ENCODE results near the gene MPHOSPH6.

The MPHOSPH6 gene

GRCh38 chr16:82176204-82176603 is 6.2 kb upstream of the MPHOSPH6 start:
- TF ChIP-seq TCF12 (IDR thresholded peaks at IDR 0.05; ENCODE audit: low read depth): no peak
- no peak for TF ChIP-seq YY1 (IDR thresholded peaks at IDR 0.05; ENCODE audit: low read depth)
- TF ChIP-seq, protein P1, sequence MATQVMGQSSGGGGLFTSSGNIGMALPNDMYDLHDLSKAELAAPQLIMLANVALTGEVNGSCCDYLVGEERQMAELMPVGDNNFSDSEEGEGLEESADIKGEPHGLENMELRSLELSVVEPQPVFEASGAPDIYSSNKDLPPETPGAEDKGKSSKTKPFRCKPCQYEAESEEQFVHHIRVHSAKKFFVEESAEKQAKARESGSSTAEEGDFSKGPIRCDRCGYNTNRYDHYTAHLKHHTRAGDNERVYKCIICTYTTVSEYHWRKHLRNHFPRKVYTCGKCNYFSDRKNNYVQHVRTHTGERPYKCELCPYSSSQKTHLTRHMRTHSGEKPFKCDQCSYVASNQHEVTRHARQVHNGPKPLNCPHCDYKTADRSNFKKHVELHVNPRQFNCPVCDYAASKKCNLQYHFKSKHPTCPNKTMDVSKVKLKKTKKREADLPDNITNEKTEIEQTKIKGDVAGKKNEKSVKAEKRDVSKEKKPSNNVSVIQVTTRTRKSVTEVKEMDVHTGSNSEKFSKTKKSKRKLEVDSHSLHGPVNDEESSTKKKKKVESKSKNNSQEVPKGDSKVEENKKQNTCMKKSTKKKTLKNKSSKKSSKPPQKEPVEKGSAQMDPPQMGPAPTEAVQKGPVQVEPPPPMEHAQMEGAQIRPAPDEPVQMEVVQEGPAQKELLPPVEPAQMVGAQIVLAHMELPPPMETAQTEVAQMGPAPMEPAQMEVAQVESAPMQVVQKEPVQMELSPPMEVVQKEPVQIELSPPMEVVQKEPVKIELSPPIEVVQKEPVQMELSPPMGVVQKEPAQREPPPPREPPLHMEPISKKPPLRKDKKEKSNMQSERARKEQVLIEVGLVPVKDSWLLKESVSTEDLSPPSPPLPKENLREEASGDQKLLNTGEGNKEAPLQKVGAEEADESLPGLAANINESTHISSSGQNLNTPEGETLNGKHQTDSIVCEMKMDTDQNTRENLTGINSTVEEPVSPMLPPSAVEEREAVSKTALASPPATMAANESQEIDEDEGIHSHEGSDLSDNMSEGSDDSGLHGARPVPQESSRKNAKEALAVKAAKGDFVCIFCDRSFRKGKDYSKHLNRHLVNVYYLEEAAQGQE (IDR thresholded peaks at IDR 0.05; ENCODE audit: low read depth): no peak
- no peak for TF ChIP-seq EGR1 (IDR thresholded peaks at IDR 0.05)
- TF ChIP-seq USF1 (IDR thresholded peaks at IDR 0.05): no peak
- TF ChIP-seq, protein P2, sequence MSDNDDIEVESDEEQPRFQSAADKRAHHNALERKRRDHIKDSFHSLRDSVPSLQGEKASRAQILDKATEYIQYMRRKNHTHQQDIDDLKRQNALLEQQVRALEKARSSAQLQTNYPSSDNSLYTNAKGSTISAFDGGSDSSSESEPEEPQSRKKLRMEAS (IDR thresholded peaks at IDR 0.05): no peak
- TF ChIP-seq FOXM1 (IDR thresholded peaks at IDR 0.05; ENCODE audit: borderline replicate concordance, low read depth): no peak
- TF ChIP-seq TAF1 (IDR thresholded peaks at IDR 0.05; ENCODE audit: low read depth): no peak
- TF ChIP-seq RAD21 (IDR thresholded peaks at IDR 0.05; ENCODE audit: low read depth): no peak
- no peak for TF ChIP-seq EP300 (IDR thresholded peaks at IDR 0.05; ENCODE audit: borderline replicate concordance)
- TF ChIP-seq TEAD4 (IDR thresholded peaks at IDR 0.05): no peak
- no peak for TF ChIP-seq CEBPB (IDR thresholded peaks at IDR 0.05)

DNA sequence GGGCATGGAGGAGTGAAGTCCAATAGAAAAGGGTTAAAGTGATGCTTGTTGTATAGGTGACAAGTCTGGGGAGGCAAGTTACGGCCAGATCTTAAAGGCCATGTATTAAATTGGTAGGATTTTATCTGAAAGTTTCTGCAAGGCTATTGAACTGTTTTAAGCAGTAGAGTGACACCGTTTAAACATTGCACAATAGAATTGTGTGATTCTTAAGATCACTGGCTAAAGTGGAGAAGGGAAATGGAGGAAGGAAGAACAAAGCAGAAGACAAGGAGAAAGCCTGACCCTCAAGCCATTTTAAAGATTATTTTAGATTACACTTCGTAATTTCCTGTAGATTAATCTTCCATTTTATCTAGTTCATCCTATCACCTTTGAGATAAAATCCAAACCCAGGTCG is 5.6 kb upstream of the MPHOSPH6 start:
- no peak for TF ChIP-seq TCF12 (IDR thresholded peaks at IDR 0.05; ENCODE audit: low read depth)
- no peak for TF ChIP-seq USF1 (IDR thresholded peaks at IDR 0.05)
- no peak for TF ChIP-seq CREB1 (IDR thresholded peaks at IDR 0.05; ENCODE audit: low read depth)
- TF ChIP-seq, protein P1 (IDR thresholded peaks at IDR 0.05; ENCODE audit: low read depth): no peak
- no peak for TF ChIP-seq ZBTB7A (IDR thresholded peaks at IDR 0.05; ENCODE audit: low read depth)
- TF ChIP-seq, protein P2 (IDR thresholded peaks at IDR 0.05): no peak
- TF ChIP-seq TAF1 (IDR thresholded peaks at IDR 0.05; ENCODE audit: low read depth): no peak
- TF ChIP-seq CEBPB (IDR thresholded peaks at IDR 0.05): no peak
- TF ChIP-seq EGR1 (IDR thresholded peaks at IDR 0.05): no peak
- TF ChIP-seq YY1 (IDR thresholded peaks at IDR 0.05; ENCODE audit: low read depth): no peak
- no peak for TF ChIP-seq TEAD4 (IDR thresholded peaks at IDR 0.05)
- TF ChIP-seq NFIC (IDR thresholded peaks at IDR 0.05): no peak
- TF ChIP-seq FOXM1 (IDR thresholded peaks at IDR 0.05; ENCODE audit: borderline replicate concordance, low read depth): no peak
- no peak for TF ChIP-seq RAD21 (IDR thresholded peaks at IDR 0.05; ENCODE audit: low read depth)
- no peak for TF ChIP-seq EP300 (IDR thresholded peaks at IDR 0.05; ENCODE audit: borderline replicate concordance)

DNA sequence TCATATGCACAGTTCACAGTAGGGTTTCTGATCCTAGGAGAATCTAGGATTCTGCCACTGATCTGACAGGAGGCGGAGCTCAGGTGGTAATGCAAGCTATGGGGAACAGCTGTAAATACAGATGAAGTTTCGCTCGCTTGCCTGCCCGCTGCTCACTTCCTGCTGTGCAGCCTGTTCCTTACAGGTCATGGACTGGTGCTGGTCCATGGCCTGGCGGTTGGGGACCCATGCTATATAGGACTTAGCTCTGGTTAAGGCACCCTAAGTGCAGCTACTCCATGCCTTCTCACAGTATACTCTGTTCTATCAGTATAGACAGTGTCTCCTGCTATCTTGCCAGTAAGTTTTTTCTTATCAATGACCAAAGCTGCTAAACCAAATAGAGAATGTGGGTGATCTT is 2.4 kb downstream of the MPHOSPH6 start:
- TF ChIP-seq, protein P2 (IDR thresholded peaks at IDR 0.05): no peak
- TF ChIP-seq, protein P1 (IDR thresholded peaks at IDR 0.05; ENCODE audit: low read depth): no peak
- TF ChIP-seq USF1 (IDR thresholded peaks at IDR 0.05): no peak

GRCh38 chr16:82160226-82160625 is 9.8 kb downstream of the MPHOSPH6 start:
- TF ChIP-seq NFIC (IDR thresholded peaks at IDR 0.05) (no peak), RAD21 (IDR thresholded peaks at IDR 0.05; ENCODE audit: low read depth) (no peak)

DNA sequence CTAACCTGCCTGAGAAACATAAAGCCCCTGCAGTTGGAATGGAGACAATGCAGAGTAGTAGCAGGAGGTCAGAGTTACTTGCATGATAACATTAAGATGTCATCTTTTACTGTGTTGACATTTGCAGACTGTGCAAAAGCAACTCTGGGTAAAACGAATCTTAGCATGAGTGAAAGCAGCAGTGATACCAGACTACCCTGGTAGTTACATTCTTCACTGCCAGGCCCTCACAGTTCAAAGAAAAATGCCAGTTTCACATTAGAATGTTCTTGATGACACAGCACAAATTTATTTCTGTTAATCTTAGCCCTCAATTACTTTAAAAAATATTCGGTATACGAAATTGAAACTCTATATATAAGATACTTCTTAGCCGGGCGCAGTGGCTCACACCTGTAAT is 12.2 kb downstream of the MPHOSPH6 start:
- TF ChIP-seq TCF12 (IDR thresholded peaks at IDR 0.05; ENCODE audit: low read depth): no peak
- TF ChIP-seq ZBTB7A (IDR thresholded peaks at IDR 0.05; ENCODE audit: low read depth): no peak
- TF ChIP-seq NFIC (IDR thresholded peaks at IDR 0.05): no peak
- TF ChIP-seq TEAD4 (IDR thresholded peaks at IDR 0.05): no peak
- no peak for TF ChIP-seq YY1 (IDR thresholded peaks at IDR 0.05; ENCODE audit: low read depth)
- no peak for TF ChIP-seq EGR1 (IDR thresholded peaks at IDR 0.05)
- TF ChIP-seq EP300 (IDR thresholded peaks at IDR 0.05; ENCODE audit: borderline replicate concordance): no peak
- TF ChIP-seq USF1 (IDR thresholded peaks at IDR 0.05): no peak

Measured in Ishikawa (cell line).